Nephron progenitor cell (in vitro differentiated cells): ENCODE results near the gene CCNL2.

Experiments used
- DNase-seq: peaks from one replicate; pipeline ENCODE4 v3.0.0; 2021
- H3K27ac Mint-ChIP-seq: 2 replicates; pipeline ENCODE4 v1.8.0; 2021; ENCODE audit warnings: mild to moderate bottlenecking, moderate library complexity, mixed read lengths
- H3K27me3 Mint-ChIP-seq: 2 replicates; pipeline ENCODE4 v1.8.0; 2021; ENCODE audit warnings: mild to moderate bottlenecking, low read depth, mixed read lengths; ENCODE audit not compliant: poor library complexity
- H3K36me3 Mint-ChIP-seq: 2 replicates; pipeline ENCODE4 v1.8.0; 2021; ENCODE audit warnings: low read depth, mixed read lengths
- H3K4me1 Mint-ChIP-seq: 2 replicates; pipeline ENCODE4 v1.8.0; 2021; ENCODE audit warnings: mixed read lengths
- H3K4me3 Mint-ChIP-seq: 2 replicates; pipeline ENCODE4 v1.8.0; 2021; ENCODE audit warnings: mild to moderate bottlenecking, moderate library complexity, mixed read lengths
- H3K9me3 Mint-ChIP-seq: 2 replicates; pipeline ENCODE4 v1.8.0; 2021; ENCODE audit warnings: mild to moderate bottlenecking, moderate library complexity, mixed read lengths
- CTCF ChIP-seq: fragments of 200-600 bp; sonication (generic); IDR thresholded peaks from 2 replicates; pipeline ENCODE4 v1.5.0; 2021; ENCODE audit warnings: antibody characterized with exemption

CCNL2 gene

GRCh38 chr1:1380860-1381259 is 18.3 kb downstream of the CCNL2 start:
- H3K4me1 Mint-ChIP-seq, result no peaks in the 10 kb centered on the region
- H3K27ac Mint-ChIP-seq, result no peak overlapping the region
- no peak overlapping the region for H3K4me3 Mint-ChIP-seq
- peaks cover 6% of the 10 kb centered on the region for H3K27me3 Mint-ChIP-seq
- DNase-seq, result no peak
- TF ChIP-seq CTCF, result no peak
- no peaks in the 10 kb centered on the region for H3K9me3 Mint-ChIP-seq
- H3K36me3 Mint-ChIP-seq, result peaks cover 18% of the 10 kb centered on the region

GRCh38 chr1:1377540-1378205 is 21.5 kb downstream of the CCNL2 start:
- peaks cover under 1% of the 10 kb centered on the region for H3K27me3 Mint-ChIP-seq
- H3K36me3 Mint-ChIP-seq, result no peaks in the 10 kb centered on the region
- H3K9me3 Mint-ChIP-seq, result no peaks in the 10 kb centered on the region
- DNase-seq, result no peak
- peaks cover 15% of the 10 kb centered on the region for H3K4me1 Mint-ChIP-seq
- no peak overlapping the region for H3K4me3 Mint-ChIP-seq
- TF ChIP-seq CTCF, result no peak
- H3K27ac Mint-ChIP-seq, result no peak overlapping the region

GRCh38 chr1:1376551-1377226 is 22.4 kb downstream of the CCNL2 start:
- no peak for DNase-seq
- Mint-ChIP-seq H3K36me3 (no peaks in the 10 kb centered on the region), H3K27ac (peak overlapping the region; percentile 75), H3K4me1 (peaks cover 20% of the 10 kb centered on the region), H3K9me3 (no peaks in the 10 kb centered on the region), H3K27me3 (no peaks in the 10 kb centered on the region), H3K4me3 (peak overlapping the region; percentile 89)
- TF ChIP-seq CTCF, result no peak

DNA sequence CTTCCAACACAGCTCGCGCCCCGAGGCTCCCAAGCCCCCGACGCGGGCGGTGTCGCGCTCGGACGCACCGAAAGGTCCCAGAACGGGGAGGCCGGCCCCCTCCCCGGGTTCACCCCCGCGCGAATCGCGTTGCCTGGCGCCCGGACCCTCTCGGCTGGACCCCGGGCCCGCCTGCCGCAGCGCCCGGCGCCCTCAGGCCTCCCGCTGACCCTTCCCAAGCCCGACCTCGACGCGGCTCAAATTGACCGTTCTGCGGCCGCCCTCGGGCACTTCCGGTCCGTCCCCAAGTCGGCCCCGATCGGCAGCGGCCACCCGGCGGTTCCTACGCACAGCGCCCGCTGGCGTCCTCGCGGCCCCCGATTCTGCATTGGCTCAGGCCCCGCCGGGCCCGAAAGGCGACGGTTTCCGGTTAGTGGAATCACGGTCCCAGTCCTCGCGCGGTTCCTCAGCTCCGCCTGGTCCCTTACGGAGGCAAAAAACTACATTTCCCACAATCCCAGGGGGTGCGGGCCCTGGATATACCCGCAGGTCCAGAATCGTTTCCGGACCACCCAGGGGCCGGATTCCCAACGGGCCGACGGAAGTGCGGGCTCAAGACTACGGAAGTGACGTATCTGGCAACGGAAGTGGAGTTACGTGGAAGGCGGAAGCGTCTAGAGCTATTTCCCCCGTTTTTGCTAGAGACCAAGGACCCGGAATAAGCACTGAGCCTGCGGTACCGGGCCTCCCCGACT is 24.0 kb downstream of the CCNL2 start, which contains the start of gene AURKAIP1:
Gene AURKAIP1, minus strand, starts transcription at position 279 of the 734 bp plus-strand sequence. CDS start 451 bp downstream, outside the sequence.
- Mint-ChIP-seq H3K27me3 (no peaks in the 10 kb centered on the region), H3K36me3 (no peaks in the 10 kb centered on the region), H3K9me3 (no peaks in the 10 kb centered on the region), H3K4me1 (peaks cover 20% of the 10 kb centered on the region), H3K27ac (peak within 1 kb of the TSS; percentile 98), H3K4me3 (peak within 1 kb of the TSS; percentile 89)
- TF ChIP-seq CTCF, result no peak
- peak; percentile 97 for DNase-seq

DNA sequence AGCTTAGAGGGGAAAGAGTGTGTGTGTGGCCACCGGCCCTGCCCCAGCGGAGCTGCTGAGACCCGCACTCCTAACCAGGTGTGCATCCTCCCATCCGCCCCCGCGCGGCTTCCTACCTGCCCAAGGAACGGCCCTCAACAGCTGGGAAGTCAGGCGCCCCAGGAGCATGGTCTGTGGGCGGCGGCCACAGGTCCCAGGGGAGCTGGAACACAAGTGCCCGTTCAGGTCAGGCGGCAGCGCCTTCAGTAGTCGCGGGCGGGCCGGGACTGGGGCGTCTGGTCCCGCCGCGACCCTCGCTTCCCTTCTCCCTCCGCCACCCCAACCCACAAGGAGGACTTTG is 24.6 kb downstream of the CCNL2 start:
- DNase-seq, result peak; percentile 56
- H3K36me3 Mint-ChIP-seq, result no peaks in the 10 kb centered on the region
- no peak overlapping the region for H3K27ac Mint-ChIP-seq
- H3K4me3 Mint-ChIP-seq, result peak overlapping the region; percentile 89
- no peak for TF ChIP-seq CTCF
- H3K9me3 Mint-ChIP-seq, result no peaks in the 10 kb centered on the region
- no peaks in the 10 kb centered on the region for H3K27me3 Mint-ChIP-seq
- H3K4me1 Mint-ChIP-seq, result peaks cover 20% of the 10 kb centered on the region
